ENCODE results near the gene TAS1R2.

DNA sequence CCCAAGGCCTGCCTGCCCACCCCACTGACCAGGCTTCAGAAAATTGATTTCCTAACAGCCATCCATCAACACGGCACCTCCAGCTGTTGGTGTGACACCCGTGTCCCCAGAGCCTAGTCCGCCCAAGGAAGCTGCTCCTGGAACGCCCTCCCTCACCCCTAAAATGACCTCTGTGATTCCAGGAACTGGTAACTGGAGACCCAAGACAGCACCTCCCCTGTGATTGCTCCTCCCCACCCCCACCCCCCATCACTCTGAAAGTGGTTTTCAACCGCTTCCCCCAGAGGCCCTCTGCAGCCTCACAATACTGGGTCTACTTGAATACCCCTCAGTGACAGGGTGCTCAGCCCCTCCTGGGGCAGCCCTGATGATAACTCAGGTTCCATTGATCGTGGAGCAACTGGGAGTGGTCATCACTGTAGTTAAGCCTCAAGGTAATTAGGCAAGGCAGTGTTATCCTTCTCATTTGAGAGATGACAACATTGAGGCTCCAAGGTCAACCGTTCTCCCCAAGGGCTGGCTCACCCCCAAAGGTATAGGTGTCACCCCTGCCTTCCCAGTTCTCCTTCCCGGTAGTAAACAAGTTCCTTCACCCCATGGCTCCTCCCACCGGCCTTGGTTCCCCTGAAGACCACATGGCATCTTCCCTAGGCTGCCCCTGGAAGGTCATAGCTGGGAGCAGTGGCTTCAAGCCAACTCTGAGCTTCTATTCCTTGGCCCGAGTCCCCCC lies 52.0 kb downstream of the TAS1R2 start:
- TF ChIP-seq, protein P1, sequence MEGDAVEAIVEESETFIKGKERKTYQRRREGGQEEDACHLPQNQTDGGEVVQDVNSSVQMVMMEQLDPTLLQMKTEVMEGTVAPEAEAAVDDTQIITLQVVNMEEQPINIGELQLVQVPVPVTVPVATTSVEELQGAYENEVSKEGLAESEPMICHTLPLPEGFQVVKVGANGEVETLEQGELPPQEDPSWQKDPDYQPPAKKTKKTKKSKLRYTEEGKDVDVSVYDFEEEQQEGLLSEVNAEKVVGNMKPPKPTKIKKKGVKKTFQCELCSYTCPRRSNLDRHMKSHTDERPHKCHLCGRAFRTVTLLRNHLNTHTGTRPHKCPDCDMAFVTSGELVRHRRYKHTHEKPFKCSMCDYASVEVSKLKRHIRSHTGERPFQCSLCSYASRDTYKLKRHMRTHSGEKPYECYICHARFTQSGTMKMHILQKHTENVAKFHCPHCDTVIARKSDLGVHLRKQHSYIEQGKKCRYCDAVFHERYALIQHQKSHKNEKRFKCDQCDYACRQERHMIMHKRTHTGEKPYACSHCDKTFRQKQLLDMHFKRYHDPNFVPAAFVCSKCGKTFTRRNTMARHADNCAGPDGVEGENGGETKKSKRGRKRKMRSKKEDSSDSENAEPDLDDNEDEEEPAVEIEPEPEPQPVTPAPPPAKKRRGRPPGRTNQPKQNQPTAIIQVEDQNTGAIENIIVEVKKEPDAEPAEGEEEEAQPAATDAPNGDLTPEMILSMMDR (conservative IDR thresholded peaks at IDR 0.05; ENCODE audit: low read depth, low read length) = no peak
- TF ChIP-seq RAD21 (IDR thresholded peaks at IDR 0.05; ENCODE audit: low read length) (no peak), CEBPB (IDR thresholded peaks at IDR 0.05; ENCODE audit: low read depth, low read length) (no peak), RCOR1 (IDR thresholded peaks at IDR 0.05; ENCODE audit: insufficient replicate concordance, low read length) (no peak), POLR2A (IDR thresholded peaks at IDR 0.05; ENCODE audit: low read depth, low read length) (no peak), RFX5 (IDR thresholded peaks at IDR 0.05; ENCODE audit: low read depth, low read length) (no peak), SMC3 (IDR thresholded peaks at IDR 0.05; ENCODE audit: low read depth, low read length) (no peak), BHLHE40 (IDR thresholded peaks at IDR 0.05; ENCODE audit: low read depth, low read length) (no peak), MAZ (IDR thresholded peaks at IDR 0.05; ENCODE audit: borderline replicate concordance, low read depth, low read length) (no peak)
- TF ChIP-seq, protein P2, sequence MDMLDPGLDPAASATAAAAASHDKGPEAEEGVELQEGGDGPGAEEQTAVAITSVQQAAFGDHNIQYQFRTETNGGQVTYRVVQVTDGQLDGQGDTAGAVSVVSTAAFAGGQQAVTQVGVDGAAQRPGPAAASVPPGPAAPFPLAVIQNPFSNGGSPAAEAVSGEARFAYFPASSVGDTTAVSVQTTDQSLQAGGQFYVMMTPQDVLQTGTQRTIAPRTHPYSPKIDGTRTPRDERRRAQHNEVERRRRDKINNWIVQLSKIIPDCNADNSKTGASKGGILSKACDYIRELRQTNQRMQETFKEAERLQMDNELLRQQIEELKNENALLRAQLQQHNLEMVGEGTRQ (IDR thresholded peaks at IDR 0.05; ENCODE audit: low read depth, low read length) = no peak
